Measurements from ENCODE around the gene MICA.

The MICA gene

DNA sequence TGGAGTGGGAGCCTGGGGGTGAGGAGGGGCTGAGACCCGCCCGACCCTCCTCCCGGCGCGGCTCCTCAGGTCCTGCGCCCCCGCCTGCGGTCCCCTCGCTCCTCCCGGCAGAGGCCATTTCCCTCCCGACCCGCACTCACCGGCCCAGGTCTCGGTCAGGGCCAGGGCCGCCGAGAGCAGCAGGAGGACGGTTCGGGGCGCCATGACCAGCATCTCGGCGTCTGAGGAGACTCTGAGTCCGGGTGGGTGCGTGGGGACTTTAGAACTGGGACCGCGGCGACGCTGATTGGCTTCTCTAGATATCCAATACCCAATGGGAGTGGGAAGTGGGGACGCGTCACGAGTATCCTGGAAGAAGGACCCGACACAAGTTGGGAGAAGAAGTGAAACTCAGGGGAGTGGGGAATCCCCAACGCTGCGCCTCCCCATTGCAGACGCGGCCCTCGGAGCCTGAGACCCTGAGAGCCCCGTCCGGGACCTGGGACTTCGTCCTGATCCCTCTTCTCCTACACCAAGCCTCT lies 46.4 kb upstream of the MICA start, which contains the start of gene HLA-B (continued):
- TF ChIP-seq ZNF843 (tag by site-specific recombination; IDR thresholded peaks at IDR 0.05), result 0 out of 2 replicates have a peak, but pooled peaks have one; percentile 4
- TF ChIP-seq YY2 (tag by site-specific recombination; IDR thresholded peaks at IDR 0.05), result no peak
- peak; percentile 69 for TF ChIP-seq ZNF335 (tag by site-specific recombination; conservative IDR thresholded peaks at IDR 0.05)
- TF ChIP-seq ZNF677 (tag by site-specific recombination; IDR thresholded peaks at IDR 0.05), result no peak
- TF ChIP-seq ZNF146 (tag by site-specific recombination; IDR thresholded peaks at IDR 0.05), result no peak
- TF ChIP-seq, protein P1, sequence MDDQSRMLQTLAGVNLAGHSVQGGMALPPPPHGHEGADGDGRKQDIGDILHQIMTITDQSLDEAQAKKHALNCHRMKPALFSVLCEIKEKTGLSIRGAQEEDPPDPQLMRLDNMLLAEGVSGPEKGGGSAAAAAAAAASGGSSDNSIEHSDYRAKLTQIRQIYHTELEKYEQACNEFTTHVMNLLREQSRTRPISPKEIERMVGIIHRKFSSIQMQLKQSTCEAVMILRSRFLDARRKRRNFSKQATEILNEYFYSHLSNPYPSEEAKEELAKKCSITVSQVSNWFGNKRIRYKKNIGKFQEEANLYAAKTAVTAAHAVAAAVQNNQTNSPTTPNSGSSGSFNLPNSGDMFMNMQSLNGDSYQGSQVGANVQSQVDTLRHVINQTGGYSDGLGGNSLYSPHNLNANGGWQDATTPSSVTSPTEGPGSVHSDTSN (CRISPR knock-in tag; IDR thresholded peaks at IDR 0.05), result 0 out of 2 replicates have a peak, but pooled peaks have one; percentile 31
- TF ChIP-seq, protein P2, sequence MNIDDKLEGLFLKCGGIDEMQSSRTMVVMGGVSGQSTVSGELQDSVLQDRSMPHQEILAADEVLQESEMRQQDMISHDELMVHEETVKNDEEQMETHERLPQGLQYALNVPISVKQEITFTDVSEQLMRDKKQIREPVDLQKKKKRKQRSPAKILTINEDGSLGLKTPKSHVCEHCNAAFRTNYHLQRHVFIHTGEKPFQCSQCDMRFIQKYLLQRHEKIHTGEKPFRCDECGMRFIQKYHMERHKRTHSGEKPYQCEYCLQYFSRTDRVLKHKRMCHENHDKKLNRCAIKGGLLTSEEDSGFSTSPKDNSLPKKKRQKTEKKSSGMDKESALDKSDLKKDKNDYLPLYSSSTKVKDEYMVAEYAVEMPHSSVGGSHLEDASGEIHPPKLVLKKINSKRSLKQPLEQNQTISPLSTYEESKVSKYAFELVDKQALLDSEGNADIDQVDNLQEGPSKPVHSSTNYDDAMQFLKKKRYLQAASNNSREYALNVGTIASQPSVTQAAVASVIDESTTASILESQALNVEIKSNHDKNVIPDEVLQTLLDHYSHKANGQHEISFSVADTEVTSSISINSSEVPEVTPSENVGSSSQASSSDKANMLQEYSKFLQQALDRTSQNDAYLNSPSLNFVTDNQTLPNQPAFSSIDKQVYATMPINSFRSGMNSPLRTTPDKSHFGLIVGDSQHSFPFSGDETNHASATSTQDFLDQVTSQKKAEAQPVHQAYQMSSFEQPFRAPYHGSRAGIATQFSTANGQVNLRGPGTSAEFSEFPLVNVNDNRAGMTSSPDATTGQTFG (tag by site-specific recombination; IDR thresholded peaks at IDR 0.05; ENCODE audit: borderline replicate concordance), result no peak
- no peak for TF ChIP-seq ZNF785 (tag by site-specific recombination; IDR thresholded peaks at IDR 0.05)
- no peak for TF ChIP-seq ZNF114 (tag by site-specific recombination; IDR thresholded peaks at IDR 0.05)
- TF ChIP-seq ZNF514 (tag by site-specific recombination; IDR thresholded peaks at IDR 0.05), result no peak
- TF ChIP-seq ZNF274 (IDR thresholded peaks at IDR 0.05; ENCODE audit: low read length), result no peak
- TF ChIP-seq ZNF274 (tag by site-specific recombination; IDR thresholded peaks at IDR 0.05; ENCODE audit: borderline replicate concordance), result no peak
- TF ChIP-seq ZNF341 (tag by site-specific recombination; IDR thresholded peaks at IDR 0.05; ENCODE audit: low read depth), result peak; percentile 13; the same call in 1 of the 2 replicates
- peak; percentile 41; the same call in 1 of the 2 replicates for TF ChIP-seq ZNF394 (tag by site-specific recombination; IDR thresholded peaks at IDR 0.05; ENCODE audit: borderline replicate concordance)
- TF ChIP-seq ZNF510 (tag by site-specific recombination; IDR thresholded peaks at IDR 0.05; ENCODE audit: insufficient replicate concordance), result no peak
- TF ChIP-seq, protein P3, sequence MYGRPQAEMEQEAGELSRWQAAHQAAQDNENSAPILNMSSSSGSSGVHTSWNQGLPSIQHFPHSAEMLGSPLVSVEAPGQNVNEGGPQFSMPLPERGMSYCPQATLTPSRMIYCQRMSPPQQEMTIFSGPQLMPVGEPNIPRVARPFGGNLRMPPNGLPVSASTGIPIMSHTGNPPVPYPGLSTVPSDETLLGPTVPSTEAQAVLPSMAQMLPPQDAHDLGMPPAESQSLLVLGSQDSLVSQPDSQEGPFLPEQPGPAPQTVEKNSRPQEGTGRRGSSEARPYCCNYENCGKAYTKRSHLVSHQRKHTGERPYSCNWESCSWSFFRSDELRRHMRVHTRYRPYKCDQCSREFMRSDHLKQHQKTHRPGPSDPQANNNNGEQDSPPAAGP (tag by site-specific recombination; IDR thresholded peaks at IDR 0.05), result 0 out of 2 replicates have a peak, but pooled peaks have one; percentile 47
- TF ChIP-seq, protein P4, sequence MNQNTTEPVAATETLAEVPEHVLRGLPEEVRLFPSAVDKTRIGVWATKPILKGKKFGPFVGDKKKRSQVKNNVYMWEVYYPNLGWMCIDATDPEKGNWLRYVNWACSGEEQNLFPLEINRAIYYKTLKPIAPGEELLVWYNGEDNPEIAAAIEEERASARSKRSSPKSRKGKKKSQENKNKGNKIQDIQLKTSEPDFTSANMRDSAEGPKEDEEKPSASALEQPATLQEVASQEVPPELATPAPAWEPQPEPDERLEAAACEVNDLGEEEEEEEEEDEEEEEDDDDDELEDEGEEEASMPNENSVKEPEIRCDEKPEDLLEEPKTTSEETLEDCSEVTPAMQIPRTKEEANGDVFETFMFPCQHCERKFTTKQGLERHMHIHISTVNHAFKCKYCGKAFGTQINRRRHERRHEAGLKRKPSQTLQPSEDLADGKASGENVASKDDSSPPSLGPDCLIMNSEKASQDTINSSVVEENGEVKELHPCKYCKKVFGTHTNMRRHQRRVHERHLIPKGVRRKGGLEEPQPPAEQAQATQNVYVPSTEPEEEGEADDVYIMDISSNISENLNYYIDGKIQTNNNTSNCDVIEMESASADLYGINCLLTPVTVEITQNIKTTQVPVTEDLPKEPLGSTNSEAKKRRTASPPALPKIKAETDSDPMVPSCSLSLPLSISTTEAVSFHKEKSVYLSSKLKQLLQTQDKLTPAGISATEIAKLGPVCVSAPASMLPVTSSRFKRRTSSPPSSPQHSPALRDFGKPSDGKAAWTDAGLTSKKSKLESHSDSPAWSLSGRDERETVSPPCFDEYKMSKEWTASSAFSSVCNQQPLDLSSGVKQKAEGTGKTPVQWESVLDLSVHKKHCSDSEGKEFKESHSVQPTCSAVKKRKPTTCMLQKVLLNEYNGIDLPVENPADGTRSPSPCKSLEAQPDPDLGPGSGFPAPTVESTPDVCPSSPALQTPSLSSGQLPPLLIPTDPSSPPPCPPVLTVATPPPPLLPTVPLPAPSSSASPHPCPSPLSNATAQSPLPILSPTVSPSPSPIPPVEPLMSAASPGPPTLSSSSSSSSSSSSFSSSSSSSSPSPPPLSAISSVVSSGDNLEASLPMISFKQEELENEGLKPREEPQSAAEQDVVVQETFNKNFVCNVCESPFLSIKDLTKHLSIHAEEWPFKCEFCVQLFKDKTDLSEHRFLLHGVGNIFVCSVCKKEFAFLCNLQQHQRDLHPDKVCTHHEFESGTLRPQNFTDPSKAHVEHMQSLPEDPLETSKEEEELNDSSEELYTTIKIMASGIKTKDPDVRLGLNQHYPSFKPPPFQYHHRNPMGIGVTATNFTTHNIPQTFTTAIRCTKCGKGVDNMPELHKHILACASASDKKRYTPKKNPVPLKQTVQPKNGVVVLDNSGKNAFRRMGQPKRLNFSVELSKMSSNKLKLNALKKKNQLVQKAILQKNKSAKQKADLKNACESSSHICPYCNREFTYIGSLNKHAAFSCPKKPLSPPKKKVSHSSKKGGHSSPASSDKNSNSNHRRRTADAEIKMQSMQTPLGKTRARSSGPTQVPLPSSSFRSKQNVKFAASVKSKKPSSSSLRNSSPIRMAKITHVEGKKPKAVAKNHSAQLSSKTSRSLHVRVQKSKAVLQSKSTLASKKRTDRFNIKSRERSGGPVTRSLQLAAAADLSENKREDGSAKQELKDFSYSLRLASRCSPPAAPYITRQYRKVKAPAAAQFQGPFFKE (tag by site-specific recombination; IDR thresholded peaks at IDR 0.05; ENCODE audit: borderline replicate concordance), result no peak
- TF ChIP-seq ZNF211 (tag by site-specific recombination; IDR thresholded peaks at IDR 0.05; ENCODE audit: low read depth), result no peak
- TF ChIP-seq ZNF521 (tag by site-specific recombination; IDR thresholded peaks at IDR 0.05), result no peak
- no peak for TF ChIP-seq ZNF112 (tag by site-specific recombination; IDR thresholded peaks at IDR 0.05)
- TF ChIP-seq ZNF658 (tag by site-specific recombination; IDR thresholded peaks at IDR 0.05), result no peak
- TF ChIP-seq REPIN1 (tag by site-specific recombination; IDR thresholded peaks at IDR 0.05; ENCODE audit: low read depth), result no peak
